ENCODE data around the gene LIN28A. TPM values are rescaled to one million over a fixed set of nuclear protein-coding genes. Genes with fewer than 3 reads are reported as not detected.

Gene LIN28A
- total RNA-seq, 4 donors from 2014 or later, result not detected

DNA sequence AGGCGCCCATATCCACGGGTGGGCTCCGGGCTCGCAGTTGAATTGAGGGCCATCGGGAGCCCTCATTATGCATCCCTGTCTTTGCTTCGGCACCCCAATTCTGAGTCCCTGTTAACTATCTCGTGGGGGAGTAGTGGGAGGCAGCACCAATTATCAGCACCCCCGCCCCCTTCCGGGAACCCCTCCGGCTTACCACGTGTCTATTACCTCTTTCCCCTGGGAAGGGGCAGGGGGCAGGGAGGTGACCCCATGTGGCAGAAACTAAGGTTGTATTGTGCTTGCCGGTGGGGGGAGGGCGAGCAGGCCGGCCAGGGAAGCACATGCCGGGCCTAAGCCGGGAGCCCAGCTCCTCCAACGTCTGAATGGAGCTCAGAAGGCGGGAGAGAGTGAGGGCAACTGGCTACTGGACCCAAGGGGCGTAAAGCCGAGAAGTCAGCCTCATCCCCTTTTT lies 1.0 kb downstream of the LIN28A start:
- WGBS, 2 donors, result 3 to 6% methylated on average over 19 to 20 of the region's 20 CpGs
- no peak overlapping the region for H3K4me3 ChIP-seq
- TF ChIP-seq POLR2A (IDR thresholded peaks at IDR 0.05), result no peak
- TF ChIP-seq, protein P1, sequence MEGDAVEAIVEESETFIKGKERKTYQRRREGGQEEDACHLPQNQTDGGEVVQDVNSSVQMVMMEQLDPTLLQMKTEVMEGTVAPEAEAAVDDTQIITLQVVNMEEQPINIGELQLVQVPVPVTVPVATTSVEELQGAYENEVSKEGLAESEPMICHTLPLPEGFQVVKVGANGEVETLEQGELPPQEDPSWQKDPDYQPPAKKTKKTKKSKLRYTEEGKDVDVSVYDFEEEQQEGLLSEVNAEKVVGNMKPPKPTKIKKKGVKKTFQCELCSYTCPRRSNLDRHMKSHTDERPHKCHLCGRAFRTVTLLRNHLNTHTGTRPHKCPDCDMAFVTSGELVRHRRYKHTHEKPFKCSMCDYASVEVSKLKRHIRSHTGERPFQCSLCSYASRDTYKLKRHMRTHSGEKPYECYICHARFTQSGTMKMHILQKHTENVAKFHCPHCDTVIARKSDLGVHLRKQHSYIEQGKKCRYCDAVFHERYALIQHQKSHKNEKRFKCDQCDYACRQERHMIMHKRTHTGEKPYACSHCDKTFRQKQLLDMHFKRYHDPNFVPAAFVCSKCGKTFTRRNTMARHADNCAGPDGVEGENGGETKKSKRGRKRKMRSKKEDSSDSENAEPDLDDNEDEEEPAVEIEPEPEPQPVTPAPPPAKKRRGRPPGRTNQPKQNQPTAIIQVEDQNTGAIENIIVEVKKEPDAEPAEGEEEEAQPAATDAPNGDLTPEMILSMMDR (IDR thresholded peaks at IDR 0.05), result no peak
- TF ChIP-seq EP300 (IDR thresholded peaks at IDR 0.05), result no peak
- H3K27me3 ChIP-seq, result peaks cover 0 to 79% of the 10 kb centered on the region in 2 donors
- no peaks in the 10 kb centered on the region for H3K9me3 ChIP-seq
- peaks cover 0 to 4% (median 0%) of the 10 kb centered on the region in 4 donors for H3K4me1 ChIP-seq
- DNase-seq (ENCODE audit: low spot score in 2 of 2), result no peak
- H3K27ac ChIP-seq, result no peak overlapping the region
- H3K36me3 ChIP-seq, result no peaks in the 10 kb centered on the region

DNA sequence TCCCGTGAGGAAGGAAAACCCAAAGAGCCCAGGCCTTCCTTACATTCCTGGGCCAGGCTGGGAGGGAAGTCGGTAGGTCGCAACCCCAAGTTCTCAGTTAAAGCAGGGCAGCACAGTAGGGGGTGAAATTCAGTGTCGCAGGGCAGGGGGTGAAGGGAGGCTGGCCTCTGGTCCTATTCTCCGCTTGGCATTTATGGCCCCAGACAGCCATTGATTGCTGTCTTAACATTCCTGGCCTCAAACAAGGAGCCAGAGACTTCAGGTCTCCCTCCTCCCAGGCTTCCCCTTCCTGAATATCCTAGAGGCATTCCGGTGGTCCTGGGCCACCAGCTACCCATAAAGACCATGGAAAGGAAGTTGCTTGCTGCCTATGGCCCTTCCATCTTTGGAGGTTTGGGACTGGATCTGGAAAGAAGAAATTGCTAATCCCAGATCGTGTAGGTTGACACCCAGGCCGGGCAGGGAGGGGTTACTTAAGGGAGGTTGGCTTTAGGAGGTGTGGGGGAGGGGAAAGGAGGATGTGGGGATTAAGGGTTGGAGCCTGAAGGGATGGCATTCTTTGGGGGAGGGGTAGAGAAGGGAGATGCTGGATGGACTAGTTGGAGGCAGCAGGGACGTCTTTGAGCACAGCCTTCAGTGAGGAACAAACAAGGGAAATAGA lies 1.7 kb downstream of the LIN28A start:
- 7 to 12% methylated on average over 9 of the region's 9 CpGs for WGBS, 2 donors
- no peak overlapping the region for H3K27ac ChIP-seq
- no peaks in the 10 kb centered on the region for H3K36me3 ChIP-seq
- TF ChIP-seq, protein P1 (IDR thresholded peaks at IDR 0.05), result no peak
- TF ChIP-seq POLR2A (IDR thresholded peaks at IDR 0.05) (no peak), EP300 (IDR thresholded peaks at IDR 0.05) (no peak)
- H3K27me3 ChIP-seq, result peaks cover 0 to 85% of the 10 kb centered on the region in 2 donors
- no peak overlapping the region for H3K4me3 ChIP-seq
- DNase-seq (ENCODE audit: low spot score in 2 of 2), result no peak
- H3K9me3 ChIP-seq, result no peaks in the 10 kb centered on the region
- H3K4me1 ChIP-seq, result peaks cover 0 to 4% (median 0%) of the 10 kb centered on the region in 4 donors

DNA sequence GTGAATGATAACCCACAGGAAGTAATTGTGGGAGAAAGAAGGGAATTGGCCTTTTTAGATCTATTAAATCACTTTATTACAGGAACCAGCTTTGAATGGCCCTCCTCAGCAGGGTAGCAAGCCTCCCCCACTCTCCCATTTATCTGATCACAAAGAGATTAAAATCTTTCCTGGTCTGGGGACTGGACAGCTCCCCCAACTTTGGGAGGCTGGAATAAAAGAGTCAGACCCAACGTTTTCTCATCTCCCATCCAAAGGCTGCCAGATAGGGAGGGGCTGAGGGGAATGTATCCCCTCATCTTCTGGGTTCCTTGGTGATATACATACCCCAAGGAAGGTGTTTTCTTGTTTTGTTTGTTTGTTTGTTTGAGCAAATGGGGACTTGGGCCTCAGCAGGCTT lies 2.4 kb downstream of the LIN28A start:
- TF ChIP-seq, protein P1 (IDR thresholded peaks at IDR 0.05), result no peak
- TF ChIP-seq EP300 (IDR thresholded peaks at IDR 0.05) (no peak), POLR2A (IDR thresholded peaks at IDR 0.05) (no peak)
- no peak overlapping the region for H3K4me3 ChIP-seq
- H3K36me3 ChIP-seq, result no peaks in the 10 kb centered on the region
- no peaks in the 10 kb centered on the region for H3K9me3 ChIP-seq
- H3K27ac ChIP-seq, result no peak overlapping the region
- H3K4me1 ChIP-seq, result peaks cover 0 to 4% (median 0%) of the 10 kb centered on the region in 4 donors
- 0 to 6% methylated on average over 1 of the region's 1 CpG for WGBS, 2 donors
- DNase-seq (ENCODE audit: low spot score in 2 of 2), result no peak
- H3K27me3 ChIP-seq, result peaks cover 0 to 87% of the 10 kb centered on the region in 2 donors

DNA sequence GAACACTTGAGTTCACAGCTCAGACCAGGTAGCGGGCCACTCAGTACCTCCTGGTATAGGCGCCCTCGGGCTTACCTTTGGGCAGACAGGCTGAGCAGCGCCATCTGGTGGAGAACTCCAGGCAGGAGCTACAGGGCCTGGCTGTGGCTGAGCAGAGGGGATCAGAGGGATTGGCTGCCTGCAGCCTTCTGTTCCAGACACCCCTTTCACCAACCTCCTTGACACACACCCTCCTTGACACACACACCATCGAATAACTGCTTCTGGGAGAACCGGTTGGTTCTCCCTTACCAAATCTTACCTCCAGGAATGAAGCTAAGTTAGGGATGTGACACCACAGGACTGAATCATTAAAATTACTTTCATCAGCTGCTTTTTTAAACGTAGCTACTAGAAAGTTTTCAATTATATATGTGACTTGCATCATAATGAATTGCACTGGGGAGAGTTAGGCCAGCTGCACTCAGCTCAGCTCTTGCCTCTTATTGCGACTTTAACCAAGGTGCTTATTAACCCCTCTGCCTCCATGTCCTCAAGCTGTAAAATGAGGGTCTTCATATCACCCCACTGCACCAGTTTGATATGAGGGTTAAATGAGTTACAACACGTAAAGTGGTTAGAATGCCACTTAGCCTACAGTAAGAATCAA lies 6.6 kb downstream of the LIN28A start:
- Histone ChIP-seq H3K36me3 (no peaks in the 10 kb centered on the region), H3K4me1 (no peaks in the 10 kb centered on the region), H3K9me3 (no peaks in the 10 kb centered on the region), H3K27ac (no peak overlapping the region), H3K4me3 (no peak overlapping the region), H3K27me3 (peaks cover 0 to 59% of the 10 kb centered on the region in 2 donors)
- 22 to 25% methylated on average over 9 of the region's 9 CpGs for WGBS, 2 donors
- DNase-seq (ENCODE audit: low spot score in 2 of 2), result peak in 1 of 2 donors; percentile 63
- TF ChIP-seq POLR2A (IDR thresholded peaks at IDR 0.05) (no peak), EP300 (IDR thresholded peaks at IDR 0.05) (no peak)
- TF ChIP-seq, protein P1 (IDR thresholded peaks at IDR 0.05), result peak; percentile 35 to 77 (median 70)

DNA sequence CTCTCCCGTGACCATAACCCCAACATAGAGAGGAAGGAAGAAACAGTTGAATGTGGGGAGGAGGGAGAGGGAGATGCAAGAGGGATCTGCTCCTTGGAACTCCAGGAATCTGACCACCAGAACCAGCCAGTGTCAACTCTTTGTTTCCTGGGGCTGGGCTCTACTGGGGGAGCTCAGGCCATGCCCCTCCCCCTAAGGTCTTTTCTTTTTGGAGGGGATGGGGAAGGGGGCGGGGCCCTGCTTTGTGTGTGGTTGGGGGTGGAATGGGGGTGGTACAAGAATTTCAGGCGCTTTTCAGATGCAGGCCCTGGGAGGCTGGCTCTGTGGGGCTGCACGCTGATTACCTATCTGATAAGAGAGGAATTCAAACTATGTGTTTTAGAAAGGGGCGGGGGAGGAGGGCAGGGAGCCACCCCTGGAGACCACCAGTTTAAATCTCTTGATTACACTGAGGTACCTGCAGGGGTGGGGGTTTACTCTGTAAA lies 8.3 kb downstream of the LIN28A start:
- H3K9me3 ChIP-seq, result no peaks in the 10 kb centered on the region
- WGBS, 2 donors, result 15 to 22% methylated on average over 5 of the region's 5 CpGs
- H3K4me1 ChIP-seq, result no peaks in the 10 kb centered on the region
- H3K27ac ChIP-seq, result no peak overlapping the region
- TF ChIP-seq POLR2A (IDR thresholded peaks at IDR 0.05) (no peak), EP300 (IDR thresholded peaks at IDR 0.05) (no peak)
- TF ChIP-seq, protein P1 (IDR thresholded peaks at IDR 0.05), result no peak
- no peak for DNase-seq (ENCODE audit: low spot score in 2 of 2)
- peaks cover 0 to 42% of the 10 kb centered on the region in 2 donors for H3K27me3 ChIP-seq
- H3K4me3 ChIP-seq, result no peak overlapping the region
- H3K36me3 ChIP-seq, result no peaks in the 10 kb centered on the region

Measured in tibial nerve (tissue), 4 donors.